ENCODE measurements around the gene TM4SF18. TPM values are rescaled to one million over a fixed set of nuclear protein-coding genes. Genes with fewer than 3 reads are reported as not detected.
"Not testable (repeated sequence)": the region's sequence is repeated elsewhere in the genome, so short reads cannot be mapped to it uniquely, and the experiment has no call there.

TM4SF18 gene
- total RNA-seq, 3 donors from 2014 or later, result 7.2 to 43.8 (median 25.9) TPM

GRCh38 chr3:149342413-149343380 lies 9.3 kb upstream of the TM4SF18 start:
- no peak overlapping the region for H3K4me3 ChIP-seq
- no peaks in the 10 kb centered on the region for H3K27me3 ChIP-seq
- H3K4me1 ChIP-seq, result peaks cover 0 to 4% of the 10 kb centered on the region in 2 donors
- no peaks in the 10 kb centered on the region for H3K9me3 ChIP-seq
- peak overlapping the region in 1 of 2 donors; percentile 5 for H3K27ac ChIP-seq
- TF ChIP-seq CTCF (IDR thresholded peaks at IDR 0.05), result no peak
- TF ChIP-seq POLR2AphosphoS5 (IDR thresholded peaks at IDR 0.05), result no peak
- TF ChIP-seq POLR2A (IDR thresholded peaks at IDR 0.05), result no peak
- no peaks in the 10 kb centered on the region for H3K36me3 ChIP-seq
- intact Hi-C loops (cut with DNase I; ENCODE audit: low total_unique reads), result no loop called here
- no peak for DNase-seq (ENCODE audit: low spot score in 2 of 2)

GRCh38 chr3:149340310-149340933 lies 7.0 kb upstream of the TM4SF18 start:
- DNase-seq (ENCODE audit: low spot score in 2 of 2), result no peak
- Histone ChIP-seq H3K27ac (peak overlapping the region; percentile 86 to 88), H3K36me3 (no peaks in the 10 kb centered on the region), H3K27me3 (no peaks in the 10 kb centered on the region), H3K4me1 (peaks cover 0 to 4% of the 10 kb centered on the region in 2 donors), H3K9me3 (no peaks in the 10 kb centered on the region), H3K4me3 (no peak overlapping the region)
- intact Hi-C loops (cut with DNase I; ENCODE audit: low total_unique reads), result no loop called here
- TF ChIP-seq POLR2A (IDR thresholded peaks at IDR 0.05) (no peak), POLR2AphosphoS5 (IDR thresholded peaks at IDR 0.05) (no peak), CTCF (IDR thresholded peaks at IDR 0.05) (no peak)

- TF ChIP-seq CTCF (IDR thresholded peaks at IDR 0.05) (no peak), POLR2AphosphoS5 (IDR thresholded peaks at IDR 0.05) (peak; percentile 50 to 86 (median 84))
- Histone ChIP-seq H3K27ac (peak overlapping the region; percentile 86 to 88), H3K4me3 (no peak overlapping the region), H3K36me3 (no peaks in the 10 kb centered on the region), H3K27me3 (no peaks in the 10 kb centered on the region), H3K9me3 (no peaks in the 10 kb centered on the region), H3K4me1 (peaks cover 0 to 4% of the 10 kb centered on the region in 2 donors)
- intact Hi-C loops (cut with DNase I; ENCODE audit: low total_unique reads), result no loop called here
- DNase-seq (ENCODE audit: low spot score in 2 of 2), result peak; percentile 66 to 84
Observed at GRCh38 chr3:149339931-149340309, 6.5 kb upstream of the TM4SF18 start.

- H3K27me3 ChIP-seq; H3K36me3 ChIP-seq; H3K9me3 ChIP-seq; H3K4me3 ChIP-seq; H3K4me1 ChIP-seq; intact Hi-C loops (cut with DNase I; ENCODE audit: low total_unique reads); DNase-seq (ENCODE audit: low spot score in 2 of 2); H3K27ac ChIP-seq: not testable (repeated sequence)
Observed at GRCh38 chr3:149337486-149337885, 4.0 kb upstream of the TM4SF18 start.

- no peak overlapping the region for H3K4me3 ChIP-seq
- intact Hi-C loops (cut with DNase I; ENCODE audit: low total_unique reads), result no loop called here
- no peaks in the 10 kb centered on the region for H3K9me3 ChIP-seq
- peaks cover 0 to 4% of the 10 kb centered on the region in 2 donors for H3K4me1 ChIP-seq
- no peak for DNase-seq (ENCODE audit: low spot score in 2 of 2)
- H3K27me3 ChIP-seq, result no peaks in the 10 kb centered on the region
- peak overlapping the region; percentile 45 to 48 for H3K27ac ChIP-seq
- H3K36me3 ChIP-seq, result no peaks in the 10 kb centered on the region
- TF ChIP-seq POLR2AphosphoS5 (IDR thresholded peaks at IDR 0.05), result no peak
- TF ChIP-seq POLR2A (IDR thresholded peaks at IDR 0.05), result no peak
- TF ChIP-seq CTCF (IDR thresholded peaks at IDR 0.05), result no peak
Observed at GRCh38 chr3:149336925-149337324, 3.5 kb upstream of the TM4SF18 start.

Measured in breast epithelium (tissue), 4 donors.